Measurements from ENCODE around the gene DAPL1.

- TF ChIP-seq CTCF (IDR thresholded peaks at IDR 0.05; ENCODE audit: low read depth, low read length), result no peak
- TF ChIP-seq EZH2phosphoT487 (IDR thresholded peaks at IDR 0.05; ENCODE audit: low read depth), result no peak
These were observed 31.8 kb downstream of the DAPL1 start for GRCh38 chr2:158826965-158827364.

Measured in OCI-LY3 (cell line).